Kidney epithelial cell (primary cell): ENCODE measurements around the gene DLD. TPM values are rescaled to one million over a fixed set of nuclear protein-coding genes. Genes with fewer than 3 reads are reported as not detected.
"Not testable (repeated sequence)": the region's sequence is repeated elsewhere in the genome, so short reads cannot be mapped to it uniquely, and the experiment has no call there.

Experiments used
- DNase-seq: peaks from one replicate; pipeline ENCODE4 v3.0.0-alpha.2; 2010; ENCODE audit warnings: low read depth
- H3K27me3 ChIP-seq: 2 replicates; pipeline ENCODE4 v1.6.0; 2011; ENCODE audit warnings: low read length; ENCODE audit not compliant: control insufficient read depth, insufficient read depth
- H3K36me3 ChIP-seq: 2 replicates; pipeline ENCODE4 v1.5.1; 2011; ENCODE audit warnings: low read length; ENCODE audit not compliant: control insufficient read depth, insufficient read depth
- H3K4me3 ChIP-seq: 2 replicates; pipeline ENCODE4 v1.5.1; 2011; ENCODE audit warnings: low read depth, mild to moderate bottlenecking, control low read depth, low read length
- CTCF ChIP-seq: IDR thresholded peaks from 2 replicates; pipeline ENCODE4 v1.5.1; 2011; ENCODE audit warnings: mild to moderate bottlenecking, moderate library complexity, low read length, control low read depth, inconsistent platforms; ENCODE audit not compliant: insufficient read depth, poor library complexity, severe bottlenecking
- total RNA-seq: library from RNA; depleted of rRNA; stranded (reverse); fragments of >200 nt; gene quantifications from 2 replicates; pipeline ENCODE4 v1.2.3, GENCODE V29; 2015

The DLD gene
- total RNA-seq, 1 donor from 2014 or later = 68.8 TPM

- Histone ChIP-seq H3K4me3 (peak overlapping the region; percentile 91), H3K27me3 (no peaks in the 10 kb centered on the region), H3K36me3 (peaks cover 1% of the 10 kb centered on the region)
- DNase-seq = no peak
- TF ChIP-seq CTCF = no peak
Measured at GRCh38 chr7:107890493-107890961, 456 bp upstream of the DLD start.

- no peak for TF ChIP-seq CTCF
Measured at GRCh38 chr7:107891636-107892366, 818 bp downstream of the DLD start.

GRCh38 chr7:107892367-107892741 lies 1.4 kb downstream of the DLD start:
- H3K27me3 ChIP-seq, DNase-seq, H3K36me3 ChIP-seq: not testable (repeated sequence)
- H3K4me3 ChIP-seq = peak overlapping the region; percentile 91

More at GRCh38 chr7:107891636-107892366, 818 bp downstream of the DLD start:
- H3K27me3 ChIP-seq = no peaks in the 10 kb centered on the region
- peaks cover 1% of the 10 kb centered on the region for H3K36me3 ChIP-seq
- H3K4me3 ChIP-seq = peak overlapping the region; percentile 91
- DNase-seq = no peak

- DNase-seq = no peak
- no peak for TF ChIP-seq CTCF
- no peak overlapping the region for H3K4me3 ChIP-seq
- H3K36me3 ChIP-seq = no peaks in the 10 kb centered on the region
- no peaks in the 10 kb centered on the region for H3K27me3 ChIP-seq
Measured at GRCh38 chr7:107898997-107899594, 8.1 kb downstream of the DLD start.

GRCh38 chr7:107900496-107901015 lies 9.6 kb downstream of the DLD start:
- TF ChIP-seq CTCF = no peak
- Histone ChIP-seq H3K4me3 (no peak overlapping the region), H3K36me3 (no peaks in the 10 kb centered on the region), H3K27me3 (no peaks in the 10 kb centered on the region)
- no peak for DNase-seq

GRCh38 chr7:107902381-107902780 lies 11.4 kb downstream of the DLD start:
- TF ChIP-seq CTCF = no peak
- DNase-seq = no peak
- Histone ChIP-seq H3K27me3 (no peaks in the 10 kb centered on the region), H3K36me3 (no peaks in the 10 kb centered on the region), H3K4me3 (no peak overlapping the region)
